GM21717 (cell line): ENCODE measurements around the gene HRG.
"Not testable (repeated sequence)": the region's sequence is repeated elsewhere in the genome, so short reads cannot be mapped to it uniquely, and the experiment has no call there.

Experiments
- ATAC-seq: cut with Tn5 transposase; IDR thresholded peaks from one replicate; pipeline ENCODE4 v1.9.1; 2021; ENCODE audit warnings: mild to moderate bottlenecking, moderate library complexity; ENCODE audit not compliant: unreplicated experiment

Gene HRG

GRCh38 chr3:186678604-186679003, 12.8 kb downstream of the HRG start:
- no peak for ATAC-seq

- no peak for ATAC-seq
Measured at GRCh38 chr3:186679151-186679550, 13.3 kb downstream of the HRG start.

- ATAC-seq: no peak
Measured at GRCh38 chr3:186680869-186681268, 15.1 kb downstream of the HRG start.

GRCh38 chr3:186682812-186683211, 17.0 kb downstream of the HRG start:
- no peak for ATAC-seq

GRCh38 chr3:186683979-186684378, 18.2 kb downstream of the HRG start:
- ATAC-seq: no peak

- not testable (repeated sequence) for ATAC-seq
Measured at GRCh38 chr3:186686475-186686874, 20.7 kb downstream of the HRG start.

- ATAC-seq: no peak
Measured at GRCh38 chr3:186687120-186687651, 21.4 kb downstream of the HRG start.

- ATAC-seq: not testable (repeated sequence)
Measured at GRCh38 chr3:186690304-186690703, 24.5 kb downstream of the HRG start.

- no peak for ATAC-seq
Measured at GRCh38 chr3:186691676-186692075, 25.9 kb downstream of the HRG start.

GRCh38 chr3:186693843-186694242, 28.0 kb downstream of the HRG start:
- ATAC-seq: no peak

- ATAC-seq: no peak
Measured at GRCh38 chr3:186694288-186695032, 28.6 kb downstream of the HRG start.

- ATAC-seq: no peak
Measured at GRCh38 chr3:186696522-186696921, 30.7 kb downstream of the HRG start.

GRCh38 chr3:186697510-186697909, 31.7 kb downstream of the HRG start:
- no peak for ATAC-seq

GRCh38 chr3:186700267-186700666, 34.5 kb downstream of the HRG start:
- ATAC-seq: no peak

- not testable (repeated sequence) for ATAC-seq
Measured at GRCh38 chr3:186702451-186702850, 36.6 kb downstream of the HRG start.

GRCh38 chr3:186705882-186706780, 40.3 kb downstream of the HRG start:
- ATAC-seq: peak; percentile 97

- no peak for ATAC-seq
Measured at GRCh38 chr3:186708983-186709679, 43.3 kb downstream of the HRG start.

GRCh38 chr3:186710694-186711093, 44.9 kb downstream of the HRG start:
- ATAC-seq: not testable (repeated sequence)

GRCh38 chr3:186713499-186713898, 47.7 kb downstream of the HRG start:
- ATAC-seq: no peak

- ATAC-seq: no peak
Measured at GRCh38 chr3:186717039-186717457, 51.2 kb downstream of the HRG start, which contains the start of gene KNG1. Gene KNG1 (plus strand): TSS chr3:186717359. CDS start chr3:186717543, 184 bp downstream.
